ENCODE data around the gene DOK7.
"Not testable (repeated sequence)": the region's sequence is repeated elsewhere in the genome, so short reads cannot be mapped to it uniquely, and the experiment has no call there.

Gene DOK7

DNA sequence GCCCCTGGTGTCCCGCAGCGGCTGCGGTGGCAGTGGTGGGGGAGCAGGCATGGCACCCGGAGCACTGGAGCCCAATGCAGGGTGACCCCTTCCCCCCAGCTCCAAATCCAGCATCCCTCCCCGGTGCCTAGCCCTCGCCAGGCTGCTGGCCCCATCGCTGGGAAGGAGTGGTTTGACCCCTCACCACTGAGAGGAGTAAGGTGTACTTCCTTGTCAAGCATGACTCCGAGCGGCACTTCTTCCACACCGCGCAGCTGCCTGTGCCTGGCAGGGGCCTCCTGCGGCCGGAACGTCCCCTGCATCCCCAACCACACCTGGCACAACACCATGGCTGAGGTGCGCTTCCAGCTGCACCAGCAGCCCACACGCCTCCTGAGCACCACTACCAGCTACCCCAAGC is 42.1 kb downstream of the DOK7 start:
- TF ChIP-seq, protein P1, sequence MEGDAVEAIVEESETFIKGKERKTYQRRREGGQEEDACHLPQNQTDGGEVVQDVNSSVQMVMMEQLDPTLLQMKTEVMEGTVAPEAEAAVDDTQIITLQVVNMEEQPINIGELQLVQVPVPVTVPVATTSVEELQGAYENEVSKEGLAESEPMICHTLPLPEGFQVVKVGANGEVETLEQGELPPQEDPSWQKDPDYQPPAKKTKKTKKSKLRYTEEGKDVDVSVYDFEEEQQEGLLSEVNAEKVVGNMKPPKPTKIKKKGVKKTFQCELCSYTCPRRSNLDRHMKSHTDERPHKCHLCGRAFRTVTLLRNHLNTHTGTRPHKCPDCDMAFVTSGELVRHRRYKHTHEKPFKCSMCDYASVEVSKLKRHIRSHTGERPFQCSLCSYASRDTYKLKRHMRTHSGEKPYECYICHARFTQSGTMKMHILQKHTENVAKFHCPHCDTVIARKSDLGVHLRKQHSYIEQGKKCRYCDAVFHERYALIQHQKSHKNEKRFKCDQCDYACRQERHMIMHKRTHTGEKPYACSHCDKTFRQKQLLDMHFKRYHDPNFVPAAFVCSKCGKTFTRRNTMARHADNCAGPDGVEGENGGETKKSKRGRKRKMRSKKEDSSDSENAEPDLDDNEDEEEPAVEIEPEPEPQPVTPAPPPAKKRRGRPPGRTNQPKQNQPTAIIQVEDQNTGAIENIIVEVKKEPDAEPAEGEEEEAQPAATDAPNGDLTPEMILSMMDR (IDR thresholded peaks at IDR 0.05; ENCODE audit: borderline replicate concordance, insufficient read depth, low read depth, low read length) = no peak
- no peak overlapping the region for H3K4me3 ChIP-seq (ENCODE audit: low read depth, low read length)

DNA sequence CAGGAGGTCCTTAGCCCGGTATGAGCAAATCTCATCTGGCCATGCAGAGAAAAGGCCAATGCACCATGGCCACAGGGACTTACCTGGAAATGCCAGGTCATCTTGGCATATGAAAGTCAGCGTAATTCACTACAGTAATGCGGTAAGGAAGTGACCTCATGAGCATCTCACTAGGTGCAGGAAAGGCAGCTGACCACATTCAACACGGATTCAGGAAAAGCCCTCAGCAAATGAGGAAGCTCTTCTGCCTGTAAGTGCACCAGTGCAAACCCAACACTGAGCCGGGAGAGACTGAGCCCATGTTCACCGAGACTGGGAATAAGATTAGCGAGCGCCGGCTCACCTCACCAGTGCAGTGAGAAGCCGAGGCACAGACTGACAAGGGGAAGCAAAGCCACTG is 45.4 kb downstream of the DOK7 start:
- no peak overlapping the region for H3K4me3 ChIP-seq (ENCODE audit: low read depth, low read length)
- TF ChIP-seq, protein P1 (IDR thresholded peaks at IDR 0.05; ENCODE audit: borderline replicate concordance, insufficient read depth, low read depth, low read length) = no peak

GRCh38 chr4:3510481-3510880 is 47.4 kb downstream of the DOK7 start:
- TF ChIP-seq, protein P1 (IDR thresholded peaks at IDR 0.05; ENCODE audit: borderline replicate concordance, insufficient read depth, low read depth, low read length) = no peak

GRCh38 chr4:3511187-3511586 is 48.1 kb downstream of the DOK7 start:
- TF ChIP-seq, protein P1 (IDR thresholded peaks at IDR 0.05; ENCODE audit: borderline replicate concordance, insufficient read depth, low read depth, low read length) = no peak
- H3K4me3 ChIP-seq (ENCODE audit: low read depth, low read length) = no peak overlapping the region

More at GRCh38 chr4:3510481-3510880, 47.4 kb downstream of the DOK7 start:
- H3K4me3 ChIP-seq (ENCODE audit: low read depth, low read length) = no peak overlapping the region

DNA sequence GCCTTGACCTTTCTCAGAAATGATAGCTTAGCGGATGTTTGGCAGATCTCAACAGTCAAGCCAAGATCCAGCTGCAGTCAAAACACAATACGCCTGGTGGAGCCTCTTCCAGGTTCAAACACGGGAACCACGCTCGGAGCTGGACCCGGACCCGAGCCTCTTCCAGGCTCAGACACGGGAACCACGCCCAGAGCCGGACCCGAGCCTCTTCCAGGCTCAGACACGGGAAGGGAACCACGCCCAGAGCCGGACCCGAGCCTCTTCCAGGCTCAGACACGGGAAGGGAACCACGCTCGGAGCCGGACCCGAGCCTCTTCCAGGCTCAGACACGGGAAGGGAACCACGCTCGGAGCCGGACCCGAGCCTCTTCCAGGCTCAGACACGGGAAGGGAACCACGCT is 48.5 kb downstream of the DOK7 start:
- not testable (repeated sequence) for H3K4me3 ChIP-seq (ENCODE audit: low read depth, low read length)

GRCh38 chr4:3512279-3512678 is 49.2 kb downstream of the DOK7 start:
- TF ChIP-seq, protein P1 (IDR thresholded peaks at IDR 0.05; ENCODE audit: borderline replicate concordance, insufficient read depth, low read depth, low read length) = no peak
- no peak overlapping the region for H3K4me3 ChIP-seq (ENCODE audit: low read depth, low read length)

DNA sequence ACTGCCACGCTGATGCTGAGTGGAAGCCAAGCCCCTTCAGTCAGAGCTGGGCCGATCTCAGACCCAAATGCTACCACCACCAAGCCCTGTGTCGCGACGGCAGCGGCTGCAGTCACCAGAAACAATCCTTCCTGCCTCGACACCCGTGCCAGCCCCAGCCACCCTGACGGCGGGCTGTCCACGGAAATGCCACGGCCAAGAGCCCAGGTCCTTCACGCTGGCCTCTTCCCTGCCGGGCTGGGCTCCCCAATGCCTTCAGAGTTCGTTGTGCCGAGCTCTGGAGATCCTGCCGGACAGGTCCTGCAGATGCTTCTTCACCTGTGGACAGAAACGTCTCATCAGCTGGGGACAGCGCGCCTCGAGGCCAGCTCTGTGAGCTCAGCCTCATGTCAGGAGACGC is 49.6 kb downstream of the DOK7 start:
- no peak overlapping the region for H3K4me3 ChIP-seq (ENCODE audit: low read depth, low read length)
- TF ChIP-seq, protein P1 (IDR thresholded peaks at IDR 0.05; ENCODE audit: borderline replicate concordance, insufficient read depth, low read depth, low read length) = no peak

DNA sequence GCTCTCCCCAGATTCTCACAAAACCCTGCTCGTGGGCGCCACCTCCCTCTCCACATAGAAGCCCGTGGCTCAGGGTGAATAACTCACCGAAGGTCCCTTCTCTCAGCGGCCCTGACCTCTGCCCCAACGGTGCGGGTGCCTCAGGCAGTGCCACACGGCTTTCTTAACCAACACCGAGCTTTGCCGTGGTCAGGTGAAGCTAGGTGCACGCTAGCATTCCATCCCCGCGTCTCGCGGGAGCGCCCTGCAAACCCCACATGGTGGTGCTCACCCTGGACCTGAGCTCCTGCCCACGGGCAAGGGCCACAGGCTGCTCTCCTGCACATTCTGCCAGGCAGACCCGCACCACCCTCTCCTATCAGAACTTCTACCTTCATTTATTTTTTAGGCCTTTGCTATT is 50.7 kb downstream of the DOK7 start:
- TF ChIP-seq, protein P1 (IDR thresholded peaks at IDR 0.05; ENCODE audit: borderline replicate concordance, insufficient read depth, low read depth, low read length) = no peak
- H3K4me3 ChIP-seq (ENCODE audit: low read depth, low read length) = no peak overlapping the region

Measured in GM12875 (cell line).